ENCODE results near the gene HOXA13. TPM values are rescaled to one million over a fixed set of nuclear protein-coding genes. Genes with fewer than 3 reads are reported as not detected.

Gene HOXA13
- total RNA-seq, 4 donors from 2014 or later: 0.12 TPM; not detected in 3

DNA sequence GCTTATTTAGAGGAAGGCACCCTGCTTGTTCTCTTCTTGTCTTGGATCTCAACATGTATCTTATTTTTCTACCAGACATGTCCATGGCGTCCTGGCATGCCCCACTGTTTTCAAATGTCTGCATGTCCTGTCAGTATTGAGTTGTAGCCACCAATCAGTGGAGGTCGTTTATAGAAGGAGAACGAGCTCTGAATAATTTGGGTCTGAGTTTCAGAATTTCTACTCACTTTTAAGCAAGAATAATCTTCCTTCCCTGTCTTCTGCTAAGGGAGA is 2.9 kb upstream of the HOXA13 start:
- no peak overlapping the region for H3K4me3 ChIP-seq
- TF ChIP-seq POLR2A (IDR thresholded peaks at IDR 0.05) (no peak), POLR2AphosphoS5 (IDR thresholded peaks at IDR 0.05) (no peak), EP300 (IDR thresholded peaks at IDR 0.05) (no peak)
- TF ChIP-seq, protein P1, sequence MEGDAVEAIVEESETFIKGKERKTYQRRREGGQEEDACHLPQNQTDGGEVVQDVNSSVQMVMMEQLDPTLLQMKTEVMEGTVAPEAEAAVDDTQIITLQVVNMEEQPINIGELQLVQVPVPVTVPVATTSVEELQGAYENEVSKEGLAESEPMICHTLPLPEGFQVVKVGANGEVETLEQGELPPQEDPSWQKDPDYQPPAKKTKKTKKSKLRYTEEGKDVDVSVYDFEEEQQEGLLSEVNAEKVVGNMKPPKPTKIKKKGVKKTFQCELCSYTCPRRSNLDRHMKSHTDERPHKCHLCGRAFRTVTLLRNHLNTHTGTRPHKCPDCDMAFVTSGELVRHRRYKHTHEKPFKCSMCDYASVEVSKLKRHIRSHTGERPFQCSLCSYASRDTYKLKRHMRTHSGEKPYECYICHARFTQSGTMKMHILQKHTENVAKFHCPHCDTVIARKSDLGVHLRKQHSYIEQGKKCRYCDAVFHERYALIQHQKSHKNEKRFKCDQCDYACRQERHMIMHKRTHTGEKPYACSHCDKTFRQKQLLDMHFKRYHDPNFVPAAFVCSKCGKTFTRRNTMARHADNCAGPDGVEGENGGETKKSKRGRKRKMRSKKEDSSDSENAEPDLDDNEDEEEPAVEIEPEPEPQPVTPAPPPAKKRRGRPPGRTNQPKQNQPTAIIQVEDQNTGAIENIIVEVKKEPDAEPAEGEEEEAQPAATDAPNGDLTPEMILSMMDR (IDR thresholded peaks at IDR 0.05): no peak
- no peak overlapping the region for H3K27ac ChIP-seq
- H3K9me3 ChIP-seq: no peaks in the 10 kb centered on the region
- ATAC-seq: no peak
- H3K4me1 ChIP-seq: peaks cover 0 to 63% (median 13%) of the 10 kb centered on the region in 3 donors
- WGBS, 2 donors (ENCODE audit: low coverage in 1 of 2): 17 to 31% methylated on average over 3 of the region's 3 CpGs
- no peaks in the 10 kb centered on the region for H3K36me3 ChIP-seq
- H3K27me3 ChIP-seq: peaks cover 100% of the 10 kb centered on the region

DNA sequence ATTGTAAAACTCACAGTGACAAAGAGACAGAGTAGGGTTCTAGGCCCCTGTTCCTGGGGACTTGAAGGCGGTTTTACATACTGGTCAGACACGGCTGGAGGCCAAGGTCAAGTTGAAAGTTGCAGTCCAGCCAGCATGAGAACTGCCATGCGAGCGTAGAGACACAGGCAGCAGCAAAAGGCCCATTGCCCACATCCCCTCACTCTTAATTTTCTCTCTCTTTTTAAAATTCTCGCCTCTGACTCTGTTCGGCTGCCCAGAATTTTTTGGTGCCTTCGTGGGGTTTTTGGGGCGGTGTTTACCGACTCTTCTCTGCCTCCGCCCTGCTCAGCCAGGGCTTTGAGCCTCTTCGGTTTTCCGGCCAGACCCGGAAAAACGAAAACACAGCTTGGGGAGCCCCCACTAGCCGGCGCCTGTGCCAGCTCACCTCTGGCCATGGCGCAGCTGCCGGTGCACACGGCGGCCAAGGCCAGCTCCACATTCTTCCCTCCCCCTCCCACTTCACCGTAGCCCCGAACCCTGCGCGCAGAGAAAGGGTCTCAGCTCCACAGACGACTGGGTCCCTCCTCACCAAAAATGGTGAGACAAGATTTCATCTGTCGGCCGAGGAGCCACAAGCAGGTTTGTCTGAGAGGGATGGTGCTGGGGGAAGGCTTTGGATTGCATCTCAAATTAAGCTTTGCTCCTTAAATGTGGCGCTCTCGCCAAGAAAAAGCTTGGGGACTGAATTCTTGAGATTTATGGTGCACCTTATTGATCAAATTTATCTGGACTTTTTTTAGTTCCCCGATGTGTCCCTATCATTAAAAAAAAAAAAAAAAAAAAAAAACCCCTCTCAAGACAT is 2.3 kb upstream of the HOXA13 start:
- Histone ChIP-seq H3K9me3 (no peaks in the 10 kb centered on the region), H3K27me3 (peaks cover 100% of the 10 kb centered on the region), H3K36me3 (no peaks in the 10 kb centered on the region), H3K4me3 (no peak overlapping the region), H3K27ac (no peak overlapping the region), H3K4me1 (peaks cover 0 to 65% (median 13%) of the 10 kb centered on the region in 3 donors)
- 7 to 27% methylated on average over 3 to 10 of the region's 30 CpGs for WGBS, 2 donors (ENCODE audit: low coverage in 1 of 2)
- no peak for ATAC-seq
- no peak for TF ChIP-seq POLR2A (IDR thresholded peaks at IDR 0.05)
- TF ChIP-seq EP300 (IDR thresholded peaks at IDR 0.05): no peak
- no peak for TF ChIP-seq POLR2AphosphoS5 (IDR thresholded peaks at IDR 0.05)
- TF ChIP-seq, protein P1 (IDR thresholded peaks at IDR 0.05): no peak

DNA sequence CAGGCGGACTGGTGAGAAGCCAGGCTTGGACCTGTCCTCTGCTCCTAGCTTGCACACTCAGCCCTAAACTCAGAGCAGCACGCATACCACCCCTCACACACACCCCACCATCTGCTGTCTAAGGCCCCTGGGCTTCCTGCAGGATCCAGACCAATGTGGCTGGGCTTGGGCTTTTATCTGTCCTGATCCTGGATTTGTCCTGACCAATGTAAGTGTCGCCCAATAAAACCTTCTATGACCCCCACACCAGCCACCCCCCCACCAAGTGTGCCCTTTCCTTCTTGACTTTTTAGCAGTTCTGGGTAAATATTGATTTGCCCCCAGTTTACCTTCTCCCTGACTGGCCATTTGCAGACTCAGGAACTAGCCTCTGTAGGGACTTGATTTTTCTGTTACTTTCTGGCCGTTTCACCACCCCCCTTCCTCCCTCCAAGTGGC is 1.7 kb upstream of the HOXA13 start:
- Histone ChIP-seq H3K27ac (no peak overlapping the region), H3K9me3 (no peaks in the 10 kb centered on the region), H3K4me1 (peaks cover 0 to 65% (median 13%) of the 10 kb centered on the region in 3 donors), H3K27me3 (peaks cover 100% of the 10 kb centered on the region), H3K36me3 (no peaks in the 10 kb centered on the region), H3K4me3 (no peak overlapping the region)
- ATAC-seq: no peak
- no peak for TF ChIP-seq EP300 (IDR thresholded peaks at IDR 0.05)
- TF ChIP-seq POLR2AphosphoS5 (IDR thresholded peaks at IDR 0.05): no peak
- TF ChIP-seq, protein P1 (IDR thresholded peaks at IDR 0.05): no peak
- no peak for TF ChIP-seq POLR2A (IDR thresholded peaks at IDR 0.05)
- WGBS, 2 donors (ENCODE audit: low coverage in 1 of 2): 11 to 29% methylated on average over 4 of the region's 4 CpGs

DNA sequence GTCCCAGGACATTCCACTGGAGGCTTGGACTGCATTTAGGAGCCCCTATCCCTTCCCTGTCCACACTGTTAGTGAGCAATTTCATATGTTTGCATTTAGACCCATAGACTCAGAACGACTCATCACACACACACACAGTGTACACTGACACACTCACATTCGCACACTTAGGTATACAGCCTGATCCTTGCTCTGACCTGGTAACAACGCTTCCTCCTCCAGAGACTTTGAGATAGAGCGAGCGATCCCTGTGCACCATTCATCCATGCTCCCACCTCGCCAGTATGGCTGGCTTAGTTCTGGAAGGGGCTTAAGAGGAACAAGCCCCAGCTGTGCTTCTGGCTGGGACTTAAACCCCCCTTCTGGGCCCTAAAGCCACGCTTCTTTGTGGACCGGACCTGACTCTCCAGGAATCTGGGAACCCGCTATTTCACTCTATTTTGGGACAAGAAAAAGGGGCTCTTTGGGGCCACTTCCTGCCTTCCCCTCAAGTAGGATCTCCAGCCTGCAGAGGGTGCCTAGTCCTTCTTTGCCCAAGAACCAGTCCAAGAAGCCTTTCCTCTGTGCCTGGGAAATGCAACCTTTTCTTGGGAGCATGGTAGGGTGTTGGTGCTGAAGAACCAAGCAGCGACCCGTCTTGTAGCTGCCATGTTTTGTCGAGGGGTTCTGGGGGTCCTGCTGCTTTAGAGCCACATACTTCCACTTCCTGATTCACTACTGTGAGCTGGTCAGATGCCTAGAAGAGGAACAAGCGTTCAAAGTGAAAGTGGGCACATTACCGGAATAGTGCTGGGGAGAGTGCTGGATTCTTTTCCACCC is 1.1 kb upstream of the HOXA13 start:
- ATAC-seq: no peak
- Histone ChIP-seq H3K9me3 (no peaks in the 10 kb centered on the region), H3K4me3 (no peak overlapping the region), H3K4me1 (peaks cover 0 to 68% (median 13%) of the 10 kb centered on the region in 3 donors), H3K36me3 (no peaks in the 10 kb centered on the region), H3K27me3 (peaks cover 100% of the 10 kb centered on the region), H3K27ac (no peak overlapping the region)
- TF ChIP-seq, protein P1 (IDR thresholded peaks at IDR 0.05): no peak
- TF ChIP-seq EP300 (IDR thresholded peaks at IDR 0.05): no peak
- TF ChIP-seq POLR2AphosphoS5 (IDR thresholded peaks at IDR 0.05): no peak
- no peak for TF ChIP-seq POLR2A (IDR thresholded peaks at IDR 0.05)
- 12% methylated on average over 5 to 7 of the region's 14 CpGs for WGBS, 2 donors (ENCODE audit: low coverage in 1 of 2)
